Frontal cortex (tissue), 4 donors: ENCODE results near the gene MTOR. TPM values are rescaled to one million over a fixed set of nuclear protein-coding genes. Genes with fewer than 3 reads are reported as not detected.
A peak's percentile ranks its signal among the peaks of the same experiment; 100 is the strongest.
"Not testable (repeated sequence)": the region's sequence is repeated elsewhere in the genome, so short reads cannot be mapped to it uniquely, and the experiment has no call there.

Experiments used
- DNase-seq, 2 donors: peaks; one replicate each; pipeline ENCODE4 v3.0.0; 2012; ENCODE audit warnings: low spot score in 2 of 2
- FAIRE-seq: peaks from 2 replicates; lab custom pipeline; 2012; peaks lifted over from hg19 to GRCh38; lab: Jason Lieb, UNC
- total RNA-seq: library from RNA; depleted of rRNA; stranded (reverse); fragments of >200 nt; gene quantifications from one replicate; pipeline ENCODE4 v1.2.3, GENCODE V29; 2014
- donor health status: control.
- donor health status: control.
- donor health status: control.

Gene MTOR
- total RNA-seq, 1 donor from 2014 or later, result 38.7 TPM

DNA sequence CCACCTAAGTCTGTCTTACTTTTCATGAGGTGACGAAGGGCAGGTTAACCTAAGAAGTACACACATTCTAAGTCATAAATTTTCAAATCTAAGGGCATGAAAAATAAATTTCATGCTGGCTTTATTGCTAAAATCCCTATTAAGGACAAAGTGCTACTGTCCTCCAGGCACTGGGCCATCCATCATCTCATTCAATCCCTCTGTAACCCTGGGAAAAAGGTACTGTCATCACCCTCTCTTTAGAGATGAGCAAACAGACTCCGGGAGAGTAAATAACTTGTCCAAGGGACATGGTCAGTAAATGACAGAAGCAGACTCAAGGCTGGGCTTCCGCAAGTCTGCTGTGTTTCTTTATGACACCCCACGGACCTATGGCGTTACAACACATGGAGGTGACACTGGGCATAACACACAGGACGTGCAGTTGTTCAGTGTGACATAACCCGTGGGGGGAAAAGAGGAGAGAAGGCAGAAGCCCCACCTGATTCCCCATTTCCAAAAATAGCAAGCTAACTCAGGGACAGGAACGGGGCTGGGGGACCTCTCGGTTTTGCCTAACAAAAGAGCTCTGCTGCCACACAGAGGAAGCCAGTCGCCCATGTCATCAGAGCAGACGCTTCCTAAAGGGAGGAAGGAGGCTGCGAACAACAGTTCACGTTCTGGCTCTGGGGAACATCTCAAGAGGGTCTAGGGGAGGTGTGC, 190.0 kb downstream of the MTOR start:
- FAIRE-seq, result no peak
- no peak for DNase-seq

DNA sequence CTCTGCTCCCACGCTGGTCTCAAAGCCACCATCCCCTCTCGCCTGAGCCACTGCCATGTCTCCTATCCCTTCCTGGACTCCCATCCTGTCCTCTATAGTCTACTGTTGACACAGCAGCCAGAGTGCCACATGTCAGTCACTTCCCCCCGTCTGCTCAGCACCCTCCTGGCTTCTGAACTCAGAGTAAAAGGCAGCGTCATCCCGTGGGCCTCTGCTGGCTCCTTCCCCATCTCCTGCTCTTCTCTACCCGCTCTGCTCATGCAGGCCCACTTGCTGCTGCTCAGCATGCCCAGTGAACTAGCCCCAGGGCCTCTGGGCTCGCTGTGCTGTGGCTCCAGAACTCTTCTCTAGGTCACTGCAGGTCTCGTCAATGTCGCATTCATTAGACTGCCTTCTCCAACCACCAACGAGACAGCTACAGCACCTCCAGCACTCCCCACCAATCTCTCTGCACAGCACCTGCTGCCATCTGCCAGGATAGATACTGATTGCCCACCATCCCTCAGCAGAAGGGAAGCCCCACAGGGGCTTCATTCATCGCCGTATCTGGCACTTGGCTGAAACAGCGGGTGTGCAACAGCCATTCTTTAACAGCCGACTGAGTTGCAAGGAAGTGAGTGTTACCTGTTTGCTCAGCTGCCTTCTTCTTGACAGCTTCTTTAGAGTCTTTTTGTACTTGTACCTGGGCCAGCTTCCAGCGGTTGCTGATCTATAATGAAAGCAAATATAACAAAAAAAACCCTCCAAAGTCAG, 190.7 kb downstream of the MTOR start:
- FAIRE-seq, result no peak
- DNase-seq, result no peak

- no peak for FAIRE-seq
- DNase-seq, result no peak
These were observed 191.5 kb downstream of the MTOR start for GRCh38 chr1:11070876-11071275.

DNA sequence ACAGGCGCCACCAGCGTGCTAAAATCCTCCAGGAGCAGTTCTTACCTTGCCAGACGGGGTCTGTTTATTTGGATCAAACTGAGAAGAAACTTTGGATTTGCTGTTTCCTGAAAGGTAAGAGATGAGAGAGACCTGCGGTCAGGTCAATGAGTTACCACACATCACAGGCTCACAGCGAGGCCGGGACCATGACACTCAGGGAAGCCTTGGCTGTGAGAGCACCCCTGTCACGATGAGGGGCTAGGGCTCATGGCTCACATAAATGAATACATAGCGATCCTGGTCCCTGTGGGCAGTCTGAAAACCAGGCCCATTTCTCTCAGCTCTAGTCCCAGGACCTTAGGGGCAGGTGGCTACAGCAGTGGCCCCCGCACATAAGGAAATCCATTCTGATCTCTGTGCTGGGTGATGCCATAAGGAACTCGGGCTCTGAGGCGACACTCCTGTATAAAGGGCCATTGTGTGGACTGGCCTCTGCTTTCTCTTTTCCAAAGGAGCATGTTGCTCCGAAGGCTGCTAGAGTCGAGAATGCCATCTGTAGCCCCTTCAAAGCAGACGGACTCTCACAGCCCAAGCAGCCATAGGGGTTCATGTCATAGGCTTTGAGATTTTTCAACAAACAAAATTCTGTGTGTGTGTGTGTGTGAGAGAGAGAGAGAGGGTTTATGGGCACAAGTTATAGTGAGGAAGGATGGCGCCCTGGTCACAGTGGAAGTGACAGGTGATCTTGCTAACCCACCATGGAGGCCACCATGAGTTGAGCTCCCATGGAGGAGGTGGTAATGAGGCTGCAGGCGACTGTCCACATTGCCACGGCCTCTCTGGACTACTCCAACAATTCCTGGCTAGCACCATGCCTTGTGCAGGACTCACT, 193.5 kb downstream of the MTOR start:
- DNase-seq, result no peak
- FAIRE-seq, result no peak

DNA sequence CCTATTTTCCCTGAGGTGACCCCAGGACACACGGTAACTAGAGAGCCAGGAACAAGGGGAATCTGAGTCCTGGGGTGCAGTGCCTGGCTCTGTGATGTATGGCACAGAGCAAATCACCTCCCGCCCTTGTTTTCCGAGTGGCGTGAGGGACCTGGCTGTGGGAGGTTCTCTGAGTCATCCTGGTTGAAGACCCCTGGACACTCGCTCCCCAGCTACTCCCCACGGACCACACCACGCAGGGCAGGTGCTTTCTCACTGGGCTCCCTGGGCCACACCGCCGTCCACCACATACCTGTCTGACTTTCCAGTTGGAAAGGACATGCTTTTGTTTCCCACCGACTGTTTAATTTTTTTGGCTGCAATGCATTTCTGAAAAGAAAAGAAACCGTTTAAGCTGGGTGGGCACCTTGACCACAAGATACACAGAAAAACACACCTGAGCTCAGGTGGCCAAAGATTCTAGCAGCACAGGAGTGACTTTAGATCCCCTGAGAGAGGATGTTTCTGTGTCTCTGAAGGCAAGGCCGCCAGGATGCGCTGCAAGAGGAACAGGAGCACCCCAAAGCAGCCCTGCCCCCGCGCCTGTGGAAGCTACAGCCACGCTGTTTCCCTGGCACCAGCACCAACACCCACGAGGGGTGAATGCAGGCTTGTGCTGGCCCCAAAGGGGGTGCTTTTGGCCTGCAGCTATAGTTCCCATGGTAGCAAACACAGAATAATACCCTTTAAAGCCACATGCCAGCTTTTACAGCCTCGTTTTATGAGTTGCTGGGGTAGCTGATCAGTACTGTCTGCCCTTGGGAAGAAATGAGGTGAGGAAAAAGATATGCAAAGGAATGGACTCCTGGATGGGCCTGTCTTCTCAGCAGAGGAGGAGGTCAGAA, 194.4 kb downstream of the MTOR start:
- FAIRE-seq (no peak), DNase-seq (no peak)

- no peak for FAIRE-seq
- no peak for DNase-seq
These were observed 196.6 kb downstream of the MTOR start for GRCh38 chr1:11065796-11066195.

DNA sequence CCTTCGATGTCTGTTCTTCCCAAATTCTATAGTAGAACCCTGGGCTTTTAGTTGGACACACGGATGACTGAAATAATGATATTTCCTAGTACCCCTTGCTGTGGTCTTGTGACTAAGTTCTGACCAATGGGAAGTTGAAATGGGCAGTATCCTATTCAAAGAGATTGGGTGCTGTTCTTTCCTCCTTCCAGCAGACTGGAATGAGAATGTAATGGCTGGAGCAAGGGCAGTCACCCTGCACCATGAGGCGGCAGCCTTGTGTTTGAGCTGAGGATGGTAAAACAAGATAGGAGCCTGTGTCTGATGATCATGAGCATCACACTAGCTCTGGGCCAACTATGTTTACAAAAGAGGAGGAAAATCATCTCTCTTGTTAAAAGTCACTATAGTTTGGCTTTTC, 197.4 kb downstream of the MTOR start:
- DNase-seq (no peak), FAIRE-seq (no peak)

GRCh38 chr1:11063937-11064537, 198.3 kb downstream of the MTOR start:
- DNase-seq, FAIRE-seq: not testable (repeated sequence)

- DNase-seq (no peak), FAIRE-seq (no peak)
These were observed 199.4 kb downstream of the MTOR start for GRCh38 chr1:11062965-11063401.

- no peak for DNase-seq
- no peak for FAIRE-seq
These were observed 200.5 kb downstream of the MTOR start for GRCh38 chr1:11061652-11062365.

DNA sequence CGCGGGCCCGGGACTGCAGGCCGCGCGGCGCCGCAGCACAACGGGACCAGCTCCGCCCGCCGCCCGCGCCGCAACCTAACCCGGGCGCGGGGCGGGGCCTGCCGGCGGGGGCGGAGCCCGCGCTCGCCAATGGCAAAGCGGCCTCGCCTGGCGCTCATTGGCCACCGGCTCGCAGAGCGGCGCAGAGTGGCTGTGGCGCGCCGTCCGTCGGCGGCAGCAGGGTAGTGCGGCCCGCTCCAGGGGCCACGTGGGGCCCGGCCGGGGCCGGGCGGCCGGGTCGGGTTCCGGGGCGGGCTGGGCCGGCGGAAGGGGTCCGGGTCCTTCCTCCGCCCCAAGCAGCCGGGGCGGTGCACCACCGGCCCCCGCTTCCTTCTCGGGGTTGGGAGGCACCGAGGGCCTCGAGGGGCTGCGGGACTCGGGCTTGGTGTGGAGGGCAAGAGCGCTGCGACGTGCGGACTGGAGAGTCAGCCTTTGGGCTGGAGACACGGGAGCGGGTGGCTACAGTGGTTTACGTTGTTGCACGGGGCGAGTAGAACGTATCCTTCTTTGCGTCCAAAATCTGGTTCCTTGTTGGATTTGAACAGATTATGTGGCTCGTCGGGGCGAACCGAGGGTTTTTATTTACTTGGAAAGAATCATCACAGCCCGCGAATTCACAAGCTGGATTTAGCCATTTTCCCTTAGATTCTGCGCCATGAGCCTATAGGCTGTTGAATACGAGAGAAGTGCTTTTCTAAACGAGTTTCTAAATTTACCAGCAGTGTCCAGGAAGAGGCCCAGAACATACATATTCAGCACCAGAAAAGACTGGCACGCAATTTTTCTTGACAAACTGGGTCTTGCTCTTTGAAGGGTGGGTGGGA, 202.2 kb downstream of the MTOR start, which contains the start of gene SRM:
TSS of gene SRM (minus strand) at position 51 of the 863 bp plus-strand sequence. CDS start 75 bp downstream, outside the sequence.
- FAIRE-seq, result no peak
- peak; percentile 100 for DNase-seq

GRCh38 chr1:11059155-11059967, 203.0 kb downstream of the MTOR start:
- FAIRE-seq (no peak), DNase-seq (no peak)

- FAIRE-seq, result no peak
- DNase-seq, result no peak
These were observed 203.7 kb downstream of the MTOR start for GRCh38 chr1:11058595-11059154.

GRCh38 chr1:11058026-11058425, 204.3 kb downstream of the MTOR start:
- FAIRE-seq (no peak), DNase-seq (no peak)

DNA sequence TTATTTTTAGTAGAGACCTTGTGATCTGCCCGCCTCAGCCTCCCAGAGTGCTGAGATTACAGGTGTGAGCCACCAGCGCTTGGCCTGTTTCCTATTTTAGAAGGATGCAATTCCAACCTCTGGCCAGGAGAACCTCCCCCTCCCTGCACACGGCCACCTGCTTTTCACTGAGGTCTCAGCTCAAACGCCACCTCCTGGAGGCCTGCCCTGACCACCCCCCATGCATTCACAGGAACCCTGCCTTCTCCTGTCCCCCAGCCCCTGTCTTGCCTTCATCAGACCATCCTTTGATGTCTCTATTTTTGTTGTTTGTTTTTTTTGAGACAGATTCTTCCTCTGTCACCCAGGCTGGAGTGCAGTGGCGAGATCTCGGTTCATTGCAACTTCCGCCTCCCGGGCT, 204.9 kb downstream of the MTOR start:
- no peak for FAIRE-seq

More for the DNA sequence above, 204.9 kb downstream of the MTOR start:
- DNase-seq, result no peak
